SKM-1 (cell line): ENCODE data around the gene BRCA2.

Source experiments
- DNase-seq: peaks from one replicate; lab custom pipeline; 2025; ENCODE audit not compliant: unreplicated experiment; lab: John Stamatoyannopoulos, UW

The BRCA2 gene

DNA sequence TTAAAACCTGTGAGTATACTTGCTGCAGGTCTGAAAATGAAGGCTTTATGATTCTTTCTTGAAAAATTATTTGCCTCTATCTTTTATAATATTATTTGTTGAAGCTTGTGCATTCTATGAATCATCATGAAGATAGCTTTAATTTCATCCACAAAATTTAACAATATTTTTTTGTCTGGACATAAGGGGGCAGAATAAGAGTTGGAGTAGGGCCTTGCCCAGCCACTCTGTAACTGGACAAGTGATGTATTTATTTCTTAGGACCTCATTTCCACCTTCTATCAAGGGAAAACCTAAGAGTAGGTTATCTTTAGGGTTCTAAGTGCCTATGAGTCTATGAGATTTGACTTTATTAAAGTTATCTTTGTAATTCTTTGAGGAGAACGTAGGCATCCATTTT, 62.7 kb downstream of the BRCA2 start:
- DNase-seq = no peak

DNA sequence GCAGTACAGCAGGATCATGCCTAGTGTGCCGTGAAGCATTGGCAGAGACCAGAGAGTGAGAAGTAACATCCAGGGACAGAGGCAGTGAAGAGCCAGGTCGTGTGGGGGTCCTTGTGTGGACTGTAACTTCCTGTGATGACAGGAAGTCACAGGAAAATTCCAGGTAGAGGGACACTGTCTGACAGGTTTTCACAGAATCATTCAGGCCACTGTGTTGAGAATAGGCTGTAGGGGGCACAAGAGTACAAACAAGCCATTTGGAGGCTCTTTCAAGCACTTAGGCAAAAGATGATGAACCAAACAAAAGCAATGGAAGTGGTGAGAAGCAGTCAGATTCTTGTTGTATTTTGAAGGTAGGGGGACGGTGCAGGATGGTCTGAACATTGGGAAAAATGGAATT, 66.2 kb downstream of the BRCA2 start:
- no peak for DNase-seq

DNA sequence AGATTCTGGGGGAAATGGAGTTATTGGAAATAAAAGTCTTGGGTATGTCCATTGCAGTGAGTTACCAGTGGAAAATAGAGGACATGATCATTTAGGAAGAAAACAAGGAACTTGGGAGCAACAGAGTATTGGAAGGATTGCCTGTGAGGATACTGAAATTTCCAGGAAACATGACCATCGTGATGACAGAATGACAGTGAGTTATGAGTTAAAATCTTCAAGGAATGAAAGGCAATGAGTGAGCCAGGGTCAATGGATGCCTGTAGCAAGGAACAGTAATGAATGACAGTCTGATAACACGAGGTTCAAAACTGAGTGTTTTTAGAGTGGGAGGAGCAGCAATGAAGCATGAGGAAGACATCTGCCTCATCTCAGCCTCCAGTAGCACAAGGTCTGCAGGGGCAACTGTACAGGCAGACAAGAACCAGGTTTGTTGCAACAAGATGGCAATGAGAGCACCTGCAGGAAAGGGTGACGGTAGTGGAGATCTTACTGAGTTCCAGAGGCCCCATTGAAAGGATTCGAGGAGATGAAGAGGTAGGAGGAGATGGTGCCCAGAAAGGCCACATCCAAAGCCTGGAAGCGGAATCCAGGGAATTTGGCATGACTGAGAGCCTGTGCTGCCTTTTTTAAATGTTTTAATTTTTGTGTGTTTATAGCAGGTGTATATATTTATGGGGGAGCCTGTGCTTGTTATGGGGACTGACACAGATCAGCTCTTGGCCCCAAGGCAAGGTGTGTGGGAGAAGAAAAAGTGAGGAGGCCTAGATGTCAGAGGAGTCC, 68.7 kb downstream of the BRCA2 start:
- no peak for DNase-seq

DNA sequence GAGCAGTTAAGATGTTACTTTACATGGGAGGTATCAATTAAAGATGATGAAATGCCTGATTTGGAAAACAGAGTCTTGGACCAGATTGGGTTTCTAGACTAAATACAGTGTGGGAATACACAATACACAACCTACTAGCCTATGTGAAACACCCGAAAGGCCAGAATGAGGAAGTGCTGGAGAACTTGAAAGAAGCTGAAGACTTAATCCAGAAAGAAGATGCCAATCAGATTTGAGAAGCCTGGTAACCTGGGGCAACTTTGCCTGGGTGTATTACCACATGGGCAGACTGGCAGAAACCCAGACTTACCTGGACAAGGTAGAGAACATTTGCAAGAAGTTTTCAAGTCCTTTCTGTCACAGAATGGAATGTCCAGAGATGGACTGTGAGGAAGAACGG, 69.4 kb downstream of the BRCA2 start:
- DNase-seq = peak; percentile 15

DNA sequence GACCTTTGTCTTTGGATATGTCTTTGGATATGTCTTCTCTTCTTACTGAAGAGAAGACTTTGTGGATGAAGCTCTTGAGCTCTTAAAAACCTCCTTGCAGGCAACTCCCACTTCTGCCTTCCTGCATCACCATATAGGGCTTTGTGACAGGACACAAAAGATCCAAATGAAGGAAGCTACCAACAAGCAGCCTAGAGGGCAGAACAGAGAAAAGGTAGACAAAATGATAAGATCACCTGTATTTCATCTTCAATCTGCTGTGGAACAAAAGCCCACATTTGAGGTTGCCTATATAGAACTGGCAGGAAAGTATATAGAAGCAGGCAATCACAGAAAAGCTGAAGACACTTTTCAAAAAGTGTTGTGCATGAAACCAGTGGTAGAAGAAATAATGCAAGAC, 70.1 kb downstream of the BRCA2 start:
- no peak for DNase-seq

DNA sequence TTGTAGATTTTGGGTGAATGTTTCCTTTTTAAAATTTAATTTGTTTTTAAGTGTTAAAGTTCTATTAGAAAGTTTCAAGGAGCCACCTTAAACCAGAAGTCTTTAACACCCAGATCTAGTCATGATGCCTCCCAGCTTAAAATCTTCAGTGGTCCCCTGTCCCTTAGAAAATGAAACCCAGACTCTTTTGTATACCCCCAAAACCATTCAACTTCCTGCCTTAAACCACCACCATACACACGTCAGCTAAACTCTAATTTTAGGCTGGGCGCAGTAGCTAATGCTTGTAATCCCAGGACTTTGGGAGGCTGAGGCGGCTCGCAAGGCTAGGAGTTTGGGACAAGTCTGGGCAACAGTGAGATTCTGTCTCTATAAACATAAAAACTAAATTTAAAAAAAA, 74.7 kb downstream of the BRCA2 start:
- DNase-seq = no peak

DNA sequence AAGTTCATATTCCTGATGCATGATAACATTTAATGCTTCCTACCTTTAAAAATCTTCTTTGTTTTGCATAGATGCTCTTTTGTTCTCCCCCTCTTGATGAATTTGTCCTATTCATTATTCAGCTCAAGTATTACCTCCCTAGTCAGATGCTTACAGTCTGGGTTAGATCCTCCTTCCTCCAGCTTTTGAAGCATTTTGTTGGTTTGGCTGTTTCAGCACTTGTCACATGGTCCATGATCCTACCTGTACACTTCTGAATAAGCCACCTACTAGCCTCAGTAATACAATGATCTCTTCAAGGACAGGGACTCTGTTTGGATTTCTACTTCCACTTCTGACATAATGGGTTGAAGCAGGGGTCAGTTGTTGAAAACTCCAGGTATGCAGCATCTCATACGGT, 75.2 kb downstream of the BRCA2 start:
- DNase-seq = no peak

DNA sequence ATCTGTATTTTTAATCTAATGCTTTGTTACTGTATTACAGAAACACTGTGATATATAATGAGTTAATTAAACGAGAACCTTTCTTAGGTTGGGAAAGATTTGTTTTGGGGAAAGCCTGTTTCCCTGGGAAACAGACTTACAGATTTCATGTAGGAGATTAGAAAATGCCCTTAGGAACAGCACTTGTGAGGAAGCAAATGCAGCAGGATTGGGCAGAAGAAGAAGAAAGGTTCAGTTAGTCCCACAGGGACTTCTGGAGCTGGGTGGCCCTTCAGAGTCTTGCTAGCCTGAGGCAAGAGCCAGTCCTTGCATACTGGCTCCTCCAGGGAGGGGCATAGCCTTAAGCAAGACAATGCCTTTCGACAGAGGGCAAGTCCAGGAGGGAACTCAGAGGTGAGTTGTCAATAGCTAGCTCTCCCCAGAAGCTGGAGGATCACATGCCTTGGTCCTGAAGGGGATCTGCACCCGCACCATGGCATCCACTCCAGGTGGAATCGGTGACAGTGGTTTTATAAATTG, 75.9 kb downstream of the BRCA2 start:
- no peak for DNase-seq

DNA sequence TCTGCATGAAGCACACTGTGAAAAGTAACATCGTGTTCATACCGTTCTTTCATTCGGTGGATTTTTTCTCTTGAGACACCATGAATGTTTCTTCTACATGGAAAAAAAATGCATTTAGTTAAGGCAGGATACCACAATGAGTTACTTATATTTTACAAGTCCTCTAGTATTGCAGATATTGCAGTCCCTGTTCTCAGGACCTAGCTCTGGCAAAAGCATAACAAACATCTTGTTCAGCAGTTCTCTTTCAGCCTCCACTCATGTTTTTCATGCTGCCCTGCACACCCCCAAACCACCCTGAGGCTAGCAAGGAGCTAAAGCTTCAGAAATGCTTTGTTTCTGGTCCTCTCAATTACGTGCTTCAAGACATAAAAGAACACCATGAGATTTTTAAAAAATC, 87.8 kb downstream of the BRCA2 start:
- DNase-seq = no peak

DNA sequence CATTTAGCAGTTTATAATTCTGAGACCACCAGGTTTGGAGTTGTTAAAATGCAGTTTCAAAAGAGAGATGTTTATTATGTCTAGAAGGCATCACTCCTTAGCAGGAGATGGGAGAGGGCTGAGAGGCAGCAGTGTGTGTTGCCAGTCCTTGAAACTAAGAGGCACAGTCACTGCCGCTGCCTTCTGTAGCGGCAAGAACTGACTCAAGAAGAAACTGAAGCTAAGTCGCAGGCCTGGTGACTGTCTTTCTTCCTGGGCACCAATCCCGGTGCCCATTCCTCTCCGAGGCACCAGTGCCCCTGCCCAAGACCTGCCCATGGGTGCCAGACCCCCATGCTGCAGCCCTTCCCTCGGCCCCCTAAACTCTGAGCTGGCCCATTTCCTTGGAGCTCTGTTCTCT, 92.5 kb downstream of the BRCA2 start:
- DNase-seq = no peak

DNA sequence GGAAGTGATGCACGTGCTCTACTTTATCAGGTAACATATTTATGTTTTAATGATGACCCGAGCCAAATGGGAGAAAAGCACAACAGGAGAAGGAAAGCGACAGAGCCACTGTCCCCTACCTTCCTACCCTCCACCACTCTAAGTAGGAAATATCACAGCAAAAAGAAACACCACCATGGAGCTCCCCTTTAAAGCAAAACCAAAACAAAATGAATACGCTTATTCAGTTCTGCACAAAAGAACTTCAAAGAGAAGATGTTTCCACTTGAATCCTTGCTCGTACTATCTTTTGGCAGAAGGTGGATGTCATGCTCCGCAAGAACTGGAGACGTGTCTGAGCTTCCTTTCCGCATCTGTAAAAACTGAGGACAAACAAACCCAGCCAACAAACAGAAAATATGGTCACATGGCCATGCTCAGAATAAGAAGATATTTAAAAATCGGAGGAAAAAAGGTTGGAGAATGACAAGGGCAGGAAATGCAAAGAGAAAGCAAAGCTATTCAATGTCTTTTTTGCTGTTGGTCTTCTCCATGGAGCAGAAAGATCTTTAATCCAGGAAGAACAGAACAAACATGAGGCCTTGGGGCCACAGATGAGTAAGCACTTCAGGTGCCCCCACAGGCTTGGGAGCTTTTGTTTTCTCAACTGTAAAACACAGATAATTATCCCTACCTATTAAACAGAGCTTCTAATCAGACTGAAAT, 93.1 kb downstream of the BRCA2 start:
- DNase-seq = no peak

DNA sequence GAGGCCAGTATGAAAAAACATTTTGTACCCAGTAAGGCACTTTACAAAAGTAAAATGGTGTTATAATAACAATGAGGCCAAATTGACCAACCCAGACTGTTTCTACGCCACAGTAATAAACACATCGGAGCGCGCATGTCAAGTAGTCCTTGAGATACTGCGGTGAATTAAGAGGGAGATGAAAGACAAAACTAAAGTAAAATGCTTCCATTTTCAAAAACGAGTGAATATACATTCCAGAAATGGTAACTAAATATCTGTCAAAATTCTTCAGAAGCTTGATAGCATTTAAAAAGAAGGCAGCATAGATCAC, 93.6 kb downstream of the BRCA2 start:
- no peak for DNase-seq

DNA sequence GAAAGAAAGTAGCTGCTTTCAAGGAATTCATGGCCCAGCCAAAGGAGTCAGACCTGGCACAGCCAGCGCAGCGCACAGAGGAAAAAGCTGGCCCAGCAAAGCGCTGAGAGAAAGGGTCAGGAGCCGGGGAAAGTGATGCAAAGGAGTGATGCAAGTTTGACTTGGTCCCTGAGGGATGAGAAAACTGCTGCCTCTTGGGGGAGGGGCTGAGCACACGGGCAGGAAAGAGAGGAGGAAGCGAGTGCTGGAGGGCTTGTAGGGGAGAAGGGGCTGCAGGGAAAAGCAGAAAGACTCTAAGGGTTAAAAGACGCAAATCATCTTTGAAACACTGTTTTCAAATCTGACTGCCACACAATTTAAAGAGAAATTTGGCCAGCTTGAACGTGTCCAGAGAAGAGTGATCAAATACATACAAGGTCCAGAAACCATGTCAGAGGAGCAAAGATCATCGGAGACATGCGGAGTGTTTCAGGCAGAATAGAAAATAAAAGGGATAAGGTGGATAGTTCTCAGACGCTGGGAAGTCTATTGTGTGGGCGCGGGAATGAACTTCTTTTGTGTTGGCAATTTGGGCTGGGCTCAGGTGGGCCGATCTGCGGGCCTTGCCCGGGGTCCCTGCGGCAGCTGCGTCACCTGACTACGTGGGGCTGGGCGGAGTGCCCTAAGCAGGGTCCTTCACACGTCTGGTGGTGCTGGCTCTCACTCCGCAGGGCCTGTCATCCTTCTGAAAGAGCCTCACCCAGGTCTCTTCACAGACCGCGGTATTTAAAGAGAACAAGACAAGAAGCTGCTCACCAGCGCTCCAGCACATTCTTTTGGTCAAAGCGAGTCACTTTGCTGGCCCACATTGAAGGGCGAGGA, 94.5 kb downstream of the BRCA2 start:
- no peak for DNase-seq

DNA sequence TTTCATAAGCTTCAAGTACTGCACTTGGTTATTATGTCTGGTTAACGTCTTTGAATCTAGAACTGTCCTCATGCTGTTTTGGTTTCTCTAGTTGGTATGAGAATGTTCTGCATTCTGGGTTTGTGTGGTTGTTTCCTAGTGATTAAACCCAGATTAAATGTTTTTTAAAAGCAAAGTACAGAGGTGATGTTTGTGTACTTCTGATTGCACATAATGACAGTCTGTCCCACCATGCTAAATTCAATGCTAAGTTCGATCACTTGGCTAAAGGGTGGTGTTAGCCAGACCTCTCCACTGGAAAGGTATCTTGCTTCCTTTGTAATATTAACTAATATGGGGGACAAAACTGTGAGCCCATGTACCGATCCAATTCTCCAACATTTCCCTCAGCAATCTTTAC, 98.0 kb downstream of the BRCA2 start:
- DNase-seq = no peak

DNA sequence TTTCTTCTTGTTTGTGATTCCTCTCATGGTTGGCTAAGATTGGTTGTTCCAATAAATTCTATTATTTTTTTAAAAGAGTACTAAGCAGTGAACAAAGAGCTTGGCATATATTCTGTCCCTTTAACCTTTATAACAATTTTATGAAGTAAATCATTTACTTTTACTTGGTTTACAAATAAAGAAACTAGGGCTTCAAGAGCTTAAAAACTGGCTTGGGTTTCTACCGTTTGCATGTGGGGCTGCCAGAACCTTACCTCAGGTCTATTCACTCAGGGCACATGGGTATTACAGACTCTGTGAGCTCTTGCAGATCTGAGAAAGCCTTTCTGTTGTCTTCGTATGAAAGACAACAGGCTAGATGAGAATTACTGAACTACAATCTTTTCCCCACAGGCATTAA, 99.3 kb downstream of the BRCA2 start:
- no peak for DNase-seq

DNA sequence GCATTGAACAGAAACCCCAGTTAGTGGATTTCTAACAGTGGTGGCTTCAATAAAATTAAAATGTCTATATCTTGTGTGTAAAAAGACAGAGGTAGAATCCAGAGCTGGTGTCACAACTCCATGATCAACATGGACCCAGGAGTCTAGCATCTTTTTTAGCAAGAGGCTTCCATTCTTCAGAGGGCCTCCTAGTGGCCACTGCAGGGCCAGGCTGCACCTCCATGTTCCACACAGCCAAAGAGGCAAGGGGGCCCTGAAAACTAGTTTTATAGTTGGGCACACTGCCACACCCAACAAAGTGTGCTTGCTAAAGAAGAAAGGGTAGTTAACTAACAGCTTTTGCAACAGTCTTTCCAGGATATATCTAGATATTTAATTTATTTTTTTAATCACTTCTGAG, 99.7 kb downstream of the BRCA2 start:
- no peak for DNase-seq

DNA sequence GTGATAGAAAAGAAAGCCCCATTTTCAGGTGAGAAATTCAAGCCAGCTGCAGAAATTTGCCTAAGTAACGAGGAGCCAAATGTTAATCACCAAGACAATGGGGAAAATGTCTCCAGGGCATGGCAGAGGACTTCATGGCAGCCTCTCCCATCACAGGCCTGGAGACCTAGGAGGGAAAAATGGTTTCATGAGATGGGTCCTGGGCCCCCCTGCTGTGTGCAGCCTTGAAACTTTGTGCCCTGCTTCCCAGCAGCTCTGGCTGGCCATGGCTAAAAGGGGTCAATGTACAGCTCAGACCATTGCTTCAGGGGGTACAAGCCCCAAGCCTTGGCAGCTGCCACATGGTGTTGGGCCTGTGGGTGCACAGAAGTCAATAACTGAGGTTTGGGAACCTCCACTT, 102.7 kb downstream of the BRCA2 start:
- no peak for DNase-seq

DNA sequence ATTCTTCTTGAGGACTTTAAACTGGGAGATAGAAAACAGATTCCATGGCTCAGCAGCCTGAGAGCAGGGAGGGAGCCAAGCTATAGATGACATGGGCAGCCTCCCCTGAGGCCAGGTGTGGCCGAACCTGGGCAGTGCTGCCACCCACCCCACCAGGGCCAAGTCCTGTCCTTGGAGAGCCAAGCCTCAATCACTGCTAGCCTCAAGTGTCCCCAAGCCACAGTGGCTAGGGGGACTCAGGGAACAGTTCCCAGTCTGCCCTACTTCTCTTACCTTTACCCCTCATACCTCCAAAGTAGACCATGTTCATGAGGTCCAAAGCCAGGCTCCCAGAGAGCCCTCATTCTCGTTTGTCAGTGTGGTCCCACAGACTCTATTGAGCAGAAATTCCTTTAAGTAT, 104.6 kb downstream of the BRCA2 start:
- no peak for DNase-seq

DNA sequence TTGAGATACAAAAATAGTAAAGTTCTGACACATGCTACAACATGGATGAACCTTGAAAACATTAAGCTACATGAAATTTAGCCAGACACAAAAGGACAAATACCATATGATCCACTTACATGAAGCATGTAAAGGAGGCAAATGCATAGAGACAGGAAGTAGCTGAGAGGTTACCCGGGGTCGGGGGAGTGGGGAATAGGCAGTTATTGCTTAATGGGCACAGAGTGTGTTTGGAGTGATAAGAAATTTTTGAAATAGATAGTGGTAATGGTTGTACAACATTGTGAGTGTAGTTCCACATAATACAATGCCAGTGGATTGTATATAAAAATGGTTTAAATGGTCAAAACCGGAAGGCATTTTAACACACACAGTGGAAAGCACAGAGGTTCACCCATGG, 108.3 kb downstream of the BRCA2 start:
- DNase-seq = peak; percentile 43

DNA sequence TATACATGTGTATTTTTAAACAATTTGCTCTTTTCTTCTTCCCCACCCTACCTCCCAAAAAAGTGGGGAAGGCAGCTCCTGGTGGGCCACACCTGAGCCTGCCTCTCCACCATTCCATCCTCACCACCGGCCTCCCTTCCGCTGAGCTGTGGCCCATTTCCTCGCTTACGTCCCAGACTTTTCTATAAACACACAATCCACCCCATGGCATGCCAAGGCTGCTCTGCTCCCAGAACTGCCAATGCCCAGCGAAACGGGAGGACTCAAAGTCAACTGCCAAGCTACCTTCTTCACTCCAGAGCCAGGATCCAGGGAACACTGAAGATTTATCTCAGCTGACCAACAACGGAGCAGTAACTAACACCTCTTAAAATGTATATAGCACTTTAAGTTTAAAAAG, 109.8 kb downstream of the BRCA2 start:
- no peak for DNase-seq

DNA sequence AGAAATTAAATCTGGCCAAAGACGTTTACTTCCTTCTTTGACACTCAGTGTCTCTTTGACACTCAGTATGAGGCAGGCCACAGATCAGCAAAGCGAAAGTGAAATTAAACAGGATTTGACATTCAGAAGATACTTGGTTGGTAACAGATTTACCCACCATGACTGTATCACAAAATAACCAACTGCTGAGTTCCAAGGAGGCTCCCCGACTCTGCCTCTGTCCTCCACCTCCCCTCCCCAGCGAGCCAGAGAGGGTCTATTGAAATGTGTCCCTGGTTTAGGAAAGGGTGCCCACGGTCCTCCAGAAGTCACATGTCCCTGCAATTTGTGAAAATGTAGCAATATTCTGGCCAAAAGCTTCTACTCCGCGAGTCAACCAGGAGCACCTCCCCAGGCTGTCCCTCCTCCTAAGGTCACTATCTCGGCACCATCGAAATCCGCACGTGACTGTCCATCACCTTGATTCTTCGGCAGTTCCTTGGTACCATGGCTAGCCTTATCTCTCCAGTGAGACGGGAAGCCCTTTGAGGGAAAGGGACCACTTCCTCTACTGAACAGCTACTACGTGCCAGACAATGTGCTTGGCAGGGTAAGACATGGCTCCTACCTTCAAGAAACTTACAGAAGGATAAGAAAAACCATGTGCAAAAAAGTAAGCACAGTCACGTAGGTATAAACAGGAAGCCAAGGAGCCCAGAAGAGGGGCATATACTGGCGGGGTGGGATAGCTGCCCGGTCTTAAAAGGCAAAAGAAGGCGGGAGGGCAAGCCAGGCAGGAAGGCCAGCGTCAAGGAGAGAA, 111.1 kb downstream of the BRCA2 start:
- peak; percentile 54 for DNase-seq
